Measurements from ENCODE around the gene NEK7.
A peak's percentile ranks its signal among the peaks of the same experiment; 100 is the strongest.

NEK7 gene

GRCh38 chr1:198156111-198156744, 570 bp upstream of the NEK7 start:
- H3K27me3 ChIP-seq (ENCODE audit: insufficient read depth, insufficient read length): no peaks in the 10 kb centered on the region
- no peaks in the 10 kb centered on the region for H3K36me3 ChIP-seq (ENCODE audit: insufficient read depth, insufficient read length, low read length)
- no peaks in the 10 kb centered on the region for H3K4me1 ChIP-seq (ENCODE audit: insufficient read depth, insufficient read length)
- TF ChIP-seq YY1 (IDR thresholded peaks at IDR 0.05; ENCODE audit: insufficient read depth, insufficient read length) (no peak), ZNF274 (IDR thresholded peaks at IDR 0.05; ENCODE audit: low read depth, low read length) (no peak)
- H3K9ac ChIP-seq (ENCODE audit: insufficient read length, low read depth): peak overlapping the region; percentile 90
- no peaks in the 10 kb centered on the region for H3K9me3 ChIP-seq (ENCODE audit: insufficient read depth, low read length)
- DNase-seq (ENCODE audit: low read depth, low spot score): peak; percentile 85
- H3K4me3 ChIP-seq (ENCODE audit: insufficient read length, low read depth): peak overlapping the region; percentile 63

- H3K9me3 ChIP-seq (ENCODE audit: insufficient read depth, low read length): no peaks in the 10 kb centered on the region
- H3K9ac ChIP-seq (ENCODE audit: insufficient read length, low read depth): peak overlapping the region; percentile 90
- no peaks in the 10 kb centered on the region for H3K36me3 ChIP-seq (ENCODE audit: insufficient read depth, insufficient read length, low read length)
- no peaks in the 10 kb centered on the region for H3K4me1 ChIP-seq (ENCODE audit: insufficient read depth, insufficient read length)
- H3K27me3 ChIP-seq (ENCODE audit: insufficient read depth, insufficient read length): no peaks in the 10 kb centered on the region
- TF ChIP-seq SUZ12 (IDR thresholded peaks at IDR 0.05; ENCODE audit: extremely low read depth, insufficient read depth, insufficient read length) (no peak), ZNF274 (IDR thresholded peaks at IDR 0.05; ENCODE audit: low read depth, low read length) (no peak), YY1 (IDR thresholded peaks at IDR 0.05; ENCODE audit: insufficient read depth, insufficient read length) (no peak)
- peak overlapping the region; percentile 63 for H3K4me3 ChIP-seq (ENCODE audit: insufficient read length, low read depth)
- DNase-seq (ENCODE audit: low read depth, low spot score): peak; percentile 96
Measured at GRCh38 chr1:198157241-198157846, 546 bp downstream of the NEK7 start.

GRCh38 chr1:198157847-198158725, 1.3 kb downstream of the NEK7 start:
- Histone ChIP-seq H3K9me3 (ENCODE audit: insufficient read depth, low read length) (no peaks in the 10 kb centered on the region), H3K4me1 (ENCODE audit: insufficient read depth, insufficient read length) (no peaks in the 10 kb centered on the region), H3K36me3 (ENCODE audit: insufficient read depth, insufficient read length, low read length) (no peaks in the 10 kb centered on the region), H3K27me3 (ENCODE audit: insufficient read depth, insufficient read length) (no peaks in the 10 kb centered on the region), H3K4me3 (ENCODE audit: insufficient read length, low read depth) (peak overlapping the region; percentile 63), H3K9ac (ENCODE audit: insufficient read length, low read depth) (peak overlapping the region; percentile 90)
- peak; percentile 22 for DNase-seq (ENCODE audit: low read depth, low spot score)
- no peak for TF ChIP-seq SUZ12 (IDR thresholded peaks at IDR 0.05; ENCODE audit: extremely low read depth, insufficient read depth, insufficient read length)
- no peak for TF ChIP-seq YY1 (IDR thresholded peaks at IDR 0.05; ENCODE audit: insufficient read depth, insufficient read length)
- no peak for TF ChIP-seq ZNF274 (IDR thresholded peaks at IDR 0.05; ENCODE audit: low read depth, low read length)

- no peak for TF ChIP-seq YY1 (IDR thresholded peaks at IDR 0.05; ENCODE audit: insufficient read depth, insufficient read length)
- no peak for TF ChIP-seq SUZ12 (IDR thresholded peaks at IDR 0.05; ENCODE audit: extremely low read depth, insufficient read depth, insufficient read length)
- TF ChIP-seq ZNF274 (IDR thresholded peaks at IDR 0.05; ENCODE audit: low read depth, low read length): no peak
- no peaks in the 10 kb centered on the region for H3K27me3 ChIP-seq (ENCODE audit: insufficient read depth, insufficient read length)
- no peaks in the 10 kb centered on the region for H3K36me3 ChIP-seq (ENCODE audit: insufficient read depth, insufficient read length, low read length)
- H3K9ac ChIP-seq (ENCODE audit: insufficient read length, low read depth): peak overlapping the region; percentile 90
- no peaks in the 10 kb centered on the region for H3K4me1 ChIP-seq (ENCODE audit: insufficient read depth, insufficient read length)
- no peaks in the 10 kb centered on the region for H3K9me3 ChIP-seq (ENCODE audit: insufficient read depth, low read length)
- peak; percentile 95 for DNase-seq (ENCODE audit: low read depth, low spot score)
- H3K4me3 ChIP-seq (ENCODE audit: insufficient read length, low read depth): peak overlapping the region; percentile 63
Measured at GRCh38 chr1:198158735-198159589, 2.2 kb downstream of the NEK7 start.

- Histone ChIP-seq H3K9ac (ENCODE audit: insufficient read length, low read depth) (no peak overlapping the region), H3K4me3 (ENCODE audit: insufficient read length, low read depth) (no peak overlapping the region), H3K4me1 (ENCODE audit: insufficient read depth, insufficient read length) (no peaks in the 10 kb centered on the region), H3K27me3 (ENCODE audit: insufficient read depth, insufficient read length) (no peaks in the 10 kb centered on the region), H3K36me3 (ENCODE audit: insufficient read depth, insufficient read length, low read length) (no peaks in the 10 kb centered on the region), H3K9me3 (ENCODE audit: insufficient read depth, low read length) (no peaks in the 10 kb centered on the region)
- no peak for TF ChIP-seq ZNF274 (IDR thresholded peaks at IDR 0.05; ENCODE audit: low read depth, low read length)
- DNase-seq (ENCODE audit: low read depth, low spot score): no peak
Measured at GRCh38 chr1:198160222-198160621, 3.4 kb downstream of the NEK7 start.

GRCh38 chr1:198160946-198161614, 4.3 kb downstream of the NEK7 start:
- TF ChIP-seq SUZ12 (IDR thresholded peaks at IDR 0.05; ENCODE audit: extremely low read depth, insufficient read depth, insufficient read length) (no peak), YY1 (IDR thresholded peaks at IDR 0.05; ENCODE audit: insufficient read depth, insufficient read length) (no peak), ZNF274 (IDR thresholded peaks at IDR 0.05; ENCODE audit: low read depth, low read length) (no peak)
- Histone ChIP-seq H3K4me3 (ENCODE audit: insufficient read length, low read depth) (no peak overlapping the region), H3K36me3 (ENCODE audit: insufficient read depth, insufficient read length, low read length) (no peaks in the 10 kb centered on the region), H3K9me3 (ENCODE audit: insufficient read depth, low read length) (no peaks in the 10 kb centered on the region), H3K9ac (ENCODE audit: insufficient read length, low read depth) (no peak overlapping the region), H3K27me3 (ENCODE audit: insufficient read depth, insufficient read length) (no peaks in the 10 kb centered on the region), H3K4me1 (ENCODE audit: insufficient read depth, insufficient read length) (no peaks in the 10 kb centered on the region)
- DNase-seq (ENCODE audit: low read depth, low spot score): no peak

Measured in NT2/D1 (cell line).